ENCODE data around the gene FAM168A. TPM values are rescaled to one million over a fixed set of nuclear protein-coding genes. Genes with fewer than 3 reads are reported as not detected.

The FAM168A gene
- total RNA-seq, 4 donors from 2014 or later: 28.8 to 53.5 (median 30.6) TPM

GRCh38 chr11:73495731-73496130 lies 102.2 kb downstream of the FAM168A start:
- no peaks in the 10 kb centered on the region for H3K36me3 ChIP-seq
- TF ChIP-seq POLR2A (IDR thresholded peaks at IDR 0.05): no peak
- TF ChIP-seq EP300 (IDR thresholded peaks at IDR 0.05): no peak
- TF ChIP-seq CTCF (IDR thresholded peaks at IDR 0.05): no peak
- H3K27me3 ChIP-seq: no peaks in the 10 kb centered on the region
- peaks cover 0 to 32% (median 3%) of the 10 kb centered on the region in 4 donors for H3K4me1 ChIP-seq
- no peak for DNase-seq (ENCODE audit: low spot score in 2 of 2)
- H3K4me3 ChIP-seq: no peak overlapping the region
- WGBS, 2 donors: 79 to 97% methylated on average over 2 of the region's 2 CpGs
- H3K9me3 ChIP-seq: no peaks in the 10 kb centered on the region
- H3K27ac ChIP-seq: no peak overlapping the region

GRCh38 chr11:73493956-73494598 lies 103.8 kb downstream of the FAM168A start:
- Histone ChIP-seq H3K9me3 (no peaks in the 10 kb centered on the region), H3K27me3 (no peaks in the 10 kb centered on the region), H3K4me1 (peaks cover 0 to 35% (median 3%) of the 10 kb centered on the region in 4 donors), H3K4me3 (no peak overlapping the region), H3K27ac (peak overlapping the region in 2 of 4 donors; percentile 21 to 81), H3K36me3 (no peaks in the 10 kb centered on the region)
- no peak for DNase-seq (ENCODE audit: low spot score in 2 of 2)
- WGBS, 2 donors: 40 to 50% methylated on average over 1 of the region's 1 CpG
- TF ChIP-seq POLR2A (IDR thresholded peaks at IDR 0.05) (no peak), CTCF (IDR thresholded peaks at IDR 0.05) (no peak), EP300 (IDR thresholded peaks at IDR 0.05) (no peak)

- no peak for TF ChIP-seq POLR2A (IDR thresholded peaks at IDR 0.05)
- TF ChIP-seq EP300 (IDR thresholded peaks at IDR 0.05): no peak
- TF ChIP-seq CTCF (IDR thresholded peaks at IDR 0.05): no peak
- Histone ChIP-seq H3K4me1 (peaks cover 0 to 10% (median 0%) of the 10 kb centered on the region in 4 donors), H3K27me3 (no peaks in the 10 kb centered on the region), H3K4me3 (no peak overlapping the region), H3K36me3 (no peaks in the 10 kb centered on the region), H3K9me3 (peaks cover 0 to 20% (median 0%) of the 10 kb centered on the region in 4 donors), H3K27ac (no peak overlapping the region)
- no peak for DNase-seq (ENCODE audit: low spot score in 2 of 2)
- 82 to 89% methylated on average over 1 of the region's 1 CpG for WGBS, 2 donors
These were observed 116.3 kb downstream of the FAM168A start for GRCh38 chr11:73481626-73482025.

GRCh38 chr11:73480677-73481076 lies 117.2 kb downstream of the FAM168A start:
- no peaks in the 10 kb centered on the region for H3K36me3 ChIP-seq
- H3K27me3 ChIP-seq: no peaks in the 10 kb centered on the region
- no peak for TF ChIP-seq POLR2A (IDR thresholded peaks at IDR 0.05)
- no peak for TF ChIP-seq CTCF (IDR thresholded peaks at IDR 0.05)
- no peak for TF ChIP-seq EP300 (IDR thresholded peaks at IDR 0.05)
- DNase-seq (ENCODE audit: low spot score in 2 of 2): no peak
- no peak overlapping the region for H3K27ac ChIP-seq
- H3K4me3 ChIP-seq: no peak overlapping the region
- peaks cover 0 to 10% (median 0%) of the 10 kb centered on the region in 4 donors for H3K4me1 ChIP-seq
- H3K9me3 ChIP-seq: peaks cover 0 to 26% (median 0%) of the 10 kb centered on the region in 4 donors
- 49 to 60% methylated on average over 2 of the region's 2 CpGs for WGBS, 2 donors

- Histone ChIP-seq H3K27ac (no peak overlapping the region), H3K27me3 (no peaks in the 10 kb centered on the region), H3K4me3 (no peak overlapping the region), H3K36me3 (no peaks in the 10 kb centered on the region), H3K4me1 (peaks cover 0 to 10% (median 0%) of the 10 kb centered on the region in 4 donors), H3K9me3 (peaks cover 0 to 26% (median 0%) of the 10 kb centered on the region in 4 donors)
- 52 to 65% methylated on average over 1 of the region's 1 CpG for WGBS, 2 donors
- TF ChIP-seq CTCF (IDR thresholded peaks at IDR 0.05) (peak; percentile 22 to 53 (median 34)), POLR2A (IDR thresholded peaks at IDR 0.05) (no peak)
- no peak for DNase-seq (ENCODE audit: low spot score in 2 of 2)
These were observed 119.1 kb downstream of the FAM168A start for GRCh38 chr11:73478737-73479347.

Measured in tibial nerve (tissue), 4 donors.